ENCODE data around the gene PCNT. TPM values are rescaled to one million over a fixed set of nuclear protein-coding genes. Genes with fewer than 3 reads are reported as not detected.

PCNT gene
- total and polyA plus RNA-seq, 10 donors, result 6.4 to 43.7 (median 35.4) TPM

DNA sequence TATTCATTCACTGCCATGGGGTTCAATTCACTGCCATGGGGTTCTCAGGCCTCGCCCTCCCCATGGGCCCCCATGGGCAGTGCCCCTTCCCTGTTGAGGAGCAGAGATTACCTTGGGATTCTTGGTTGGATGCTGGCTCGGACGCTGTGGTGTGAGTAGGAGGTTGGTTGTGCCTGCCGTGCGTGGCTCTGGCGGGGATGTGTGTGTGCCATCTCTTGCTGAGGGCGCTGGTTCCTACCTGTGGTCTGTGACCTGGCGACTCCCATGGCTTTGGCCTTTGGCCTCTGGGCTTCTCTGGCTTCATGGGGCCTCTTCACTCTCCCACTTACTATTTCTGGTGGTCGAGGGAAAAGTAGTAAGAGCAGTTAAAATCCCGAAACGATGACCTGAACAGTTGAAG lies 42.1 kb downstream of the PCNT start:
- no peak overlapping the region for H3K4me3 ChIP-seq
- H3K4me1 ChIP-seq, result peaks cover 4 to 37% (median 20%) of the 10 kb centered on the region in 6 donors
- H3K27me3 ChIP-seq (replicated peaks in 1 of 7), result no peaks in the 10 kb centered on the region
- DNase-seq, result no peak
- WGBS, 5 donors, result 73 to 86% (median 82%) methylated on average over 11 of the region's 11 CpGs
- TF ChIP-seq, protein P1, sequence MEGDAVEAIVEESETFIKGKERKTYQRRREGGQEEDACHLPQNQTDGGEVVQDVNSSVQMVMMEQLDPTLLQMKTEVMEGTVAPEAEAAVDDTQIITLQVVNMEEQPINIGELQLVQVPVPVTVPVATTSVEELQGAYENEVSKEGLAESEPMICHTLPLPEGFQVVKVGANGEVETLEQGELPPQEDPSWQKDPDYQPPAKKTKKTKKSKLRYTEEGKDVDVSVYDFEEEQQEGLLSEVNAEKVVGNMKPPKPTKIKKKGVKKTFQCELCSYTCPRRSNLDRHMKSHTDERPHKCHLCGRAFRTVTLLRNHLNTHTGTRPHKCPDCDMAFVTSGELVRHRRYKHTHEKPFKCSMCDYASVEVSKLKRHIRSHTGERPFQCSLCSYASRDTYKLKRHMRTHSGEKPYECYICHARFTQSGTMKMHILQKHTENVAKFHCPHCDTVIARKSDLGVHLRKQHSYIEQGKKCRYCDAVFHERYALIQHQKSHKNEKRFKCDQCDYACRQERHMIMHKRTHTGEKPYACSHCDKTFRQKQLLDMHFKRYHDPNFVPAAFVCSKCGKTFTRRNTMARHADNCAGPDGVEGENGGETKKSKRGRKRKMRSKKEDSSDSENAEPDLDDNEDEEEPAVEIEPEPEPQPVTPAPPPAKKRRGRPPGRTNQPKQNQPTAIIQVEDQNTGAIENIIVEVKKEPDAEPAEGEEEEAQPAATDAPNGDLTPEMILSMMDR (IDR thresholded peaks at IDR 0.05 in 8 of 11, conservative IDR thresholded peaks at IDR 0.05 in 3 of 11), result no peak
- TF ChIP-seq POLR2A (IDR thresholded peaks at IDR 0.05), result no peak
- no peak for TF ChIP-seq POLR2AphosphoS5 (IDR thresholded peaks at IDR 0.05)
- no peaks in the 10 kb centered on the region for H3K9me3 ChIP-seq
- no peak overlapping the region for H3K27ac ChIP-seq
- H3K36me3 ChIP-seq, result peaks cover 5 to 83% (median 51%) of the 10 kb centered on the region in 6 donors
- intact Hi-C loops (cut with DNase I; ENCODE audit: low total_unique reads), result no loop called here

GRCh38 chr21:46366561-46366960 lies 42.6 kb downstream of the PCNT start:
- Histone ChIP-seq H3K36me3 (peaks cover 5 to 83% (median 49%) of the 10 kb centered on the region in 6 donors), H3K27me3 (replicated peaks in 1 of 7) (no peaks in the 10 kb centered on the region), H3K27ac (no peak overlapping the region), H3K4me1 (peaks cover 4 to 37% (median 20%) of the 10 kb centered on the region in 6 donors), H3K4me3 (no peak overlapping the region), H3K9me3 (no peaks in the 10 kb centered on the region)
- no peak for TF ChIP-seq POLR2AphosphoS5 (IDR thresholded peaks at IDR 0.05)
- no peak for TF ChIP-seq POLR2A (IDR thresholded peaks at IDR 0.05)
- TF ChIP-seq, protein P1 (IDR thresholded peaks at IDR 0.05 in 8 of 11, conservative IDR thresholded peaks at IDR 0.05 in 3 of 11), result no peak
- DNase-seq, result no peak
- intact Hi-C loops (cut with DNase I; ENCODE audit: low total_unique reads), result no loop called here
- 81 to 92% (median 88%) methylated on average over 16 to 19 of the region's 19 CpGs for WGBS, 5 donors

DNA sequence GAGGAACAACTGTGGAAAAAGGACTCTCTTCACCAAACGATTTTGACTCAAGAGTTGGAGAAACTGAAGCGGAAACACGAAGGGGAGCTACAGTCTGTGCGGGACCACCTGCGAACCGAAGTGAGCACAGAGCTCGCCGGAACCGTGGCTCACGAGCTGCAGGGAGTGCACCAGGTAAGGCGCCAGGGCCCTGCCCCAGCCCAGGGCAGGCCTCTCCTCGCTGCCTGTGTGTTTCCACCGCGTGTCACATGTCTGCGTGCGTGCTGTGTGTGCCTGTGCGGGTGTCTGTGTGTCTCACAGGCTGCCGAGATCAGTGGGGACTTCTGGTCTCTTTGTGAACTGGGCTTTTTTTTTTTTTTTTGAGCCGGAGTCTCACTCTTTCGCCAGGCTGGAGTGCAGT lies 43.0 kb downstream of the PCNT start:
- no peaks in the 10 kb centered on the region for H3K27me3 ChIP-seq (replicated peaks in 1 of 7)

GRCh38 chr21:46368533-46369285 lies 44.8 kb downstream of the PCNT start:
- H3K27ac ChIP-seq, result peak overlapping the region in 4 of 8 donors; percentile 6 to 43 (median 32)
- no peak overlapping the region for H3K4me3 ChIP-seq
- TF ChIP-seq POLR2A (IDR thresholded peaks at IDR 0.05) (no peak), POLR2AphosphoS5 (IDR thresholded peaks at IDR 0.05) (peak in 2 of 3 donors; percentile 21 to 22)
- TF ChIP-seq, protein P1 (IDR thresholded peaks at IDR 0.05 in 8 of 11, conservative IDR thresholded peaks at IDR 0.05 in 3 of 11), result no peak
- H3K4me1 ChIP-seq, result peaks cover 4 to 30% (median 20%) of the 10 kb centered on the region in 6 donors
- no peaks in the 10 kb centered on the region for H3K27me3 ChIP-seq (replicated peaks in 1 of 7)
- no peaks in the 10 kb centered on the region for H3K9me3 ChIP-seq
- no peak for DNase-seq
- H3K36me3 ChIP-seq, result peaks cover 3 to 78% (median 35%) of the 10 kb centered on the region in 6 donors
- intact Hi-C loops (cut with DNase I; ENCODE audit: low total_unique reads), result no loop called here
- WGBS, 5 donors, result 38 to 47% (median 42%) methylated on average over 10 to 11 of the region's 11 CpGs

More for the DNA sequence above, 43.0 kb downstream of the PCNT start:
- DNase-seq, result no peak
- H3K4me1 ChIP-seq, result peaks cover 4 to 37% (median 20%) of the 10 kb centered on the region in 6 donors
- no peaks in the 10 kb centered on the region for H3K9me3 ChIP-seq
- WGBS, 5 donors, result 92 to 97% (median 94%) methylated on average over 20 of the region's 20 CpGs
- intact Hi-C loops (cut with DNase I; ENCODE audit: low total_unique reads), result no loop called here
- peaks cover 5 to 83% (median 48%) of the 10 kb centered on the region in 6 donors for H3K36me3 ChIP-seq
- no peak overlapping the region for H3K27ac ChIP-seq
- TF ChIP-seq, protein P1 (IDR thresholded peaks at IDR 0.05 in 8 of 11, conservative IDR thresholded peaks at IDR 0.05 in 3 of 11), result no peak
- no peak for TF ChIP-seq POLR2A (IDR thresholded peaks at IDR 0.05)
- no peak for TF ChIP-seq POLR2AphosphoS5 (IDR thresholded peaks at IDR 0.05)
- H3K4me3 ChIP-seq, result no peak overlapping the region

Measured in spleen (tissue), 11 donors.